Panc1 (cell line): ENCODE measurements around the gene SLC34A3. TPM values are rescaled to one million over a fixed set of nuclear protein-coding genes. Genes with fewer than 3 reads are reported as not detected.
A peak's percentile ranks its signal among the peaks of the same experiment; 100 is the strongest.

ENCODE experiments used
- ATAC-seq: fragments of 200-7000 bp; cut with Tn5 transposase; 2 replicates; pipeline ENCODE4 v1.9.1; 2020; ENCODE audit warnings: mild to moderate bottlenecking, moderate library complexity
- BruUV-seq: library from RNA; stranded (reverse); fragments of 400-500 nt; replicated peaks from 2 replicates; lab custom pipeline; 2021; lab: Mats Ljungman, UMichigan
- CTCF ChIA-PET: fragments of 300-600 bp; sonication (Branson Sonifier 250); formaldehyde crosslinking; loops from one replicate; lab custom pipeline; 2022; ENCODE audit warnings: antibody characterized with exemption; lab: Charles Lee
- POLR2A ChIA-PET: fragments of 300-600 bp; sonication (Branson Sonifier 250); formaldehyde crosslinking; loops from one replicate; lab custom pipeline; 2022; ENCODE audit warnings: antibody characterized with exemption; lab: Charles Lee
- DNase-seq: peaks from one replicate; pipeline ENCODE4 v3.0.0-alpha.2; 2010; ENCODE audit warnings: low read depth, low spot score
- H3K27ac ChIP-seq: 2 replicates; pipeline ENCODE4 v1.5.1; 2011; ENCODE audit warnings: mild to moderate bottlenecking, low read length, inconsistent platforms
- H3K27me3 ChIP-seq: fragments of 200-500 bp; sonication (Bioruptor generic); 2 replicates; pipeline ENCODE4 v1.6.0; 2014; ENCODE audit warnings: low read length, inconsistent platforms; ENCODE audit not compliant: control insufficient read depth, insufficient read depth
- H3K36me3 ChIP-seq: fragments of 200-500 bp; sonication (Bioruptor generic); 2 replicates; pipeline ENCODE4 v1.5.1; 2014; ENCODE audit warnings: inconsistent platforms, mild to moderate bottlenecking, low read length, moderate library complexity; ENCODE audit not compliant: control insufficient read depth, insufficient read depth
- H3K4me1 ChIP-seq: 2 replicates; pipeline ENCODE4 v1.5.1; 2011; ENCODE audit warnings: inconsistent platforms, mild to moderate bottlenecking, low read length, moderate library complexity; ENCODE audit not compliant: control insufficient read depth, insufficient read depth
- H3K4me3 ChIP-seq, 2 experiments: 2 replicates each; pipeline ENCODE4 v1.5.1; 2011 to 2012; ENCODE audit warnings: low read depth in 2 of 2, low read length in 2 of 2, mild to moderate bottlenecking in 2 of 2, inconsistent platforms in 1 of 2, moderate library complexity in 1 of 2
- H3K9me3 ChIP-seq: fragments of 200-500 bp; sonication (Bioruptor generic); 2 replicates; pipeline ENCODE4 v1.5.1; 2014; ENCODE audit warnings: low read depth, mild to moderate bottlenecking, inconsistent platforms, low read length, moderate library complexity; ENCODE audit not compliant: control insufficient read depth, insufficient read depth
- POLR2AphosphoS5 ChIP-seq: IDR thresholded peaks from 2 replicates; pipeline ENCODE4 v1.6.1; 2012; ENCODE audit warnings: mild to moderate bottlenecking, low read depth, low read length, moderate library complexity
- SIN3A ChIP-seq: IDR thresholded peaks from 2 replicates; pipeline ENCODE4 v1.6.1; 2012; ENCODE audit warnings: low read depth, mild to moderate bottlenecking, low read length, moderate library complexity, borderline replicate concordance; ENCODE audit not compliant: insufficient read depth
- TCF7L2 ChIP-seq: IDR thresholded peaks from 2 replicates; pipeline ENCODE4 v1.6.1; 2011; ENCODE audit warnings: mild to moderate bottlenecking, low read depth, low read length, inconsistent platforms
- in situ Hi-C: cut with HindIII; loops from 2 replicates; pipeline ENCODE4 v1.10.0; 2016; ENCODE audit warnings: low sequenced_read_pairs, low pct_unique_long_range_greater_than_20kb
- intact Hi-C: fragments of 100-400 bp; cut with micrococcal nuclease; formaldehyde crosslinking; loops from one replicate; pipeline ENCODE4 v1.10.0; 2022; ENCODE audit not compliant: unreplicated experiment
- total RNA-seq: library from RNA; stranded (reverse); gene quantifications from one replicate; pipeline ENCODE4 v1.2.1, GENCODE V29; 2021; ENCODE audit not compliant: unreplicated experiment
- TF ChIP-seq, protein P1 (sequence below): fragments of 450-650 bp; IDR thresholded peaks from 2 replicates; pipeline ENCODE4 v1.5.1; 2017; ENCODE audit warnings: mild to moderate bottlenecking
- TF ChIP-seq, protein P2 (sequence below), 2 experiments: IDR thresholded peaks; 2 replicates each; pipeline ENCODE4 v1.6.1; 2011 to 2012; ENCODE audit warnings: low read depth in 2 of 2, control low read depth in 1 of 2, low read length in 1 of 2, mild to moderate bottlenecking in 1 of 2, moderate library complexity in 1 of 2; ENCODE audit not compliant: insufficient read depth in 1 of 2

The SLC34A3 gene
- total RNA-seq, 1 experiment from 2014 or later, result not detected

DNA sequence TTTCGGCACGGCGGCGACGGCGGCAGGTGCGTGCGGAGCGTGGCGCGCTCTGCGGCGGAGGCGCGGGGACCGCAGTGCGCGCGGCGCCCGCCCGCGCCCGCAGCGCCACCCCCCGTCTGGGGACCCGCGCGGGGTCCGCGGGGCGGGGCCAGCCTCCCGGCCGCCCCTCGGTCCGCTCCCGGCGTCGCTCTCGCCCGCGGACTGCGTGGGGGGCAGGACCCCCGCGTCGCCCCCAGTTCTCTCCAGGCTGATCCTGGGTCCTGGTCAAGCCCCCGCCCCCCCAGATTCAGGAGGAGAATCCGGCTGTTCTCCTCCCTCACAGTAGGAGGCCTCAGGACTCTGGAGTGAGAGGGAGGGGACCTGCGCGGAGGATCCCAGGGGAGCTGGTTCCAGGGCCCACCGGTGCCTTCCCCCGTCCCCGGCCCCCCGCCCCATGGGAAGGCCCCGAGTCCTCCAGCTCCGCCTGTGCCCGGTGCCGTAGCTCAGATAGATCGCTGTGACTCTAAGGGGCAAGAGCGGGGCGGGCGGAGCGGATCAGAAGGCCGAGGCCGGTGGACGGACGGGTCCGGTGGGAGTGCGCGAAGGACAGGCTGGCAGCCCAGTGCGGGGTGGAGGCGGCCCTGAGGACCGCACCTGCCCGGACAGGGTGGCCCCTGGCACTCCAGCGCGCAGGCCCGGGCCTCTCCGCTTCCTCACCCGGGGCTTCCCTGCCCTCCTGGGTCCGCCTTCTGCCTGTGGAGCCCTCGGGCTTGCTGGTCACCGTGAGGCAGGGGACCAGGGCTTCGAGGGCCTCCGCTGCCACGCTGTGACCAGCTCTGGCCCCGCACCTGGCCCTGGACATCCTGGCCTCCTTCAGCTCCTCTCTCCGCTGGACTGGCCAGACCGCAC is 8.3 kb upstream of the SLC34A3 start, which contains the start of gene RNF208:
TSS of gene RNF208 (minus strand) at position 51 of the 888 bp plus-strand sequence. CDS start 1,028 bp downstream, outside the sequence.
- DNase-seq (no peak), ATAC-seq (peak; percentile 7)
- intact Hi-C loops (no loop called here), in situ Hi-C loops (no loop called here)
- Histone ChIP-seq H3K4me3 (peak within 1 kb of the TSS; percentile 50 to 67), H3K27ac (peak within 1 kb of the TSS; percentile 69; the same call in 1 of the 2 replicates), H3K36me3 (peaks cover 2% of the 10 kb centered on the region; the same call in 1 of the 2 replicates), H3K27me3 (no peaks in the 10 kb centered on the region), H3K4me1 (peaks cover 24% of the 10 kb centered on the region), H3K9me3 (no peaks in the 10 kb centered on the region)
- no TSS peak for BruUV-seq
- TF ChIP-seq, protein P1, sequence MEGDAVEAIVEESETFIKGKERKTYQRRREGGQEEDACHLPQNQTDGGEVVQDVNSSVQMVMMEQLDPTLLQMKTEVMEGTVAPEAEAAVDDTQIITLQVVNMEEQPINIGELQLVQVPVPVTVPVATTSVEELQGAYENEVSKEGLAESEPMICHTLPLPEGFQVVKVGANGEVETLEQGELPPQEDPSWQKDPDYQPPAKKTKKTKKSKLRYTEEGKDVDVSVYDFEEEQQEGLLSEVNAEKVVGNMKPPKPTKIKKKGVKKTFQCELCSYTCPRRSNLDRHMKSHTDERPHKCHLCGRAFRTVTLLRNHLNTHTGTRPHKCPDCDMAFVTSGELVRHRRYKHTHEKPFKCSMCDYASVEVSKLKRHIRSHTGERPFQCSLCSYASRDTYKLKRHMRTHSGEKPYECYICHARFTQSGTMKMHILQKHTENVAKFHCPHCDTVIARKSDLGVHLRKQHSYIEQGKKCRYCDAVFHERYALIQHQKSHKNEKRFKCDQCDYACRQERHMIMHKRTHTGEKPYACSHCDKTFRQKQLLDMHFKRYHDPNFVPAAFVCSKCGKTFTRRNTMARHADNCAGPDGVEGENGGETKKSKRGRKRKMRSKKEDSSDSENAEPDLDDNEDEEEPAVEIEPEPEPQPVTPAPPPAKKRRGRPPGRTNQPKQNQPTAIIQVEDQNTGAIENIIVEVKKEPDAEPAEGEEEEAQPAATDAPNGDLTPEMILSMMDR, result no peak
- TF ChIP-seq POLR2AphosphoS5 (no peak), SIN3A (no peak)
- TF ChIP-seq, protein P2, sequence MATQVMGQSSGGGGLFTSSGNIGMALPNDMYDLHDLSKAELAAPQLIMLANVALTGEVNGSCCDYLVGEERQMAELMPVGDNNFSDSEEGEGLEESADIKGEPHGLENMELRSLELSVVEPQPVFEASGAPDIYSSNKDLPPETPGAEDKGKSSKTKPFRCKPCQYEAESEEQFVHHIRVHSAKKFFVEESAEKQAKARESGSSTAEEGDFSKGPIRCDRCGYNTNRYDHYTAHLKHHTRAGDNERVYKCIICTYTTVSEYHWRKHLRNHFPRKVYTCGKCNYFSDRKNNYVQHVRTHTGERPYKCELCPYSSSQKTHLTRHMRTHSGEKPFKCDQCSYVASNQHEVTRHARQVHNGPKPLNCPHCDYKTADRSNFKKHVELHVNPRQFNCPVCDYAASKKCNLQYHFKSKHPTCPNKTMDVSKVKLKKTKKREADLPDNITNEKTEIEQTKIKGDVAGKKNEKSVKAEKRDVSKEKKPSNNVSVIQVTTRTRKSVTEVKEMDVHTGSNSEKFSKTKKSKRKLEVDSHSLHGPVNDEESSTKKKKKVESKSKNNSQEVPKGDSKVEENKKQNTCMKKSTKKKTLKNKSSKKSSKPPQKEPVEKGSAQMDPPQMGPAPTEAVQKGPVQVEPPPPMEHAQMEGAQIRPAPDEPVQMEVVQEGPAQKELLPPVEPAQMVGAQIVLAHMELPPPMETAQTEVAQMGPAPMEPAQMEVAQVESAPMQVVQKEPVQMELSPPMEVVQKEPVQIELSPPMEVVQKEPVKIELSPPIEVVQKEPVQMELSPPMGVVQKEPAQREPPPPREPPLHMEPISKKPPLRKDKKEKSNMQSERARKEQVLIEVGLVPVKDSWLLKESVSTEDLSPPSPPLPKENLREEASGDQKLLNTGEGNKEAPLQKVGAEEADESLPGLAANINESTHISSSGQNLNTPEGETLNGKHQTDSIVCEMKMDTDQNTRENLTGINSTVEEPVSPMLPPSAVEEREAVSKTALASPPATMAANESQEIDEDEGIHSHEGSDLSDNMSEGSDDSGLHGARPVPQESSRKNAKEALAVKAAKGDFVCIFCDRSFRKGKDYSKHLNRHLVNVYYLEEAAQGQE (IDR thresholded peaks at IDR 0.05; ENCODE audit: insufficient read depth in 1 of 2, low read depth in 2 of 2, low read length in 1 of 2), result no peak
- ChIA-PET POLR2A (no interaction called here), CTCF (no interaction called here)

DNA sequence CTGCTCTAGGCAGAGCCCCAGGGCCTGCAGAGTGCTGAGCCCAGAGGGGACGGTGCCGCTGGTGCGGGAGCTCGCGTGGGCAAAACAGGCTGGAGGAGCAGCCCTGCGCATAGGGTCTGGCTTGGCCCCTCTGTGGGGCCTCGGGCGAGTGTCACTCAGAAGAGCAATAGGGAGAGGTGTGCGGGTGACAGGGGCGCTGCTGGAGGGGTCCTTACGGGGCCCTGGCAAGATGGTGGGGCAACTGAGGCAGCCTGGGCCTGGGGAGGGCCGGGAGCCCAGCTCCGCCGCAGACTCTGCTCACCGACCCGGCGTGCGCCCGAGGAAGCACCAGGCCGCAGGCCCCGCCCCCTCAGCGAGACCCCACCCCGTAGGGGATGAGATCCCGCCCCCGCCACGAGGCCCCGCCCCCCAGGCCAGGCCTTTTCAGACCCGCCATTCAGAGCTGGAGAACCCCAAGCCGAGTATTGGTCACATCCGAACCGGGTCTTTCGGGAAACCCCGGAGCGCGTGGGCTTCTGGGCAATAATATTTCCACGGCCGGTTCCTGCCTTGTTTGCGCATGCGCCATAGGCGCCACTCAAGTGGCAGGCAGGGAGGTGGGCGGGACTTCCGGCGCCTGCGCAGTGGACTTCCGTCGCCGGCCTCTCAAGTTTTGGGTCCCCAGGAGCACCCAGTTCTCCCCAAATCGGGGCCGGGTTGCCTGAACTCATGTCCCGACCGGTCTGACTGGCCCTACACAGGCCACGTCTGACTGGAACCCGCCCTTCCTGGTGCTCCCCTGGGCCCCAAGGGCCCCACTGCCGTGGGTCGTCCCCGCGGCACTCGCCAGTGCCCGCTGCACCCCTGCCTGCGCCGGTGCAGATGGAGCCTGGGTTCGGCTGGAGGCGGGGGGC is 7.4 kb upstream of the SLC34A3 start:
- Histone ChIP-seq H3K4me1 (peaks cover 25% of the 10 kb centered on the region), H3K9me3 (no peaks in the 10 kb centered on the region), H3K27me3 (no peaks in the 10 kb centered on the region), H3K4me3 (peak overlapping the region; percentile 67 to 72), H3K27ac (peak overlapping the region; percentile 82), H3K36me3 (peaks cover 2% of the 10 kb centered on the region; the same call in 1 of the 2 replicates)
- ATAC-seq (peak; percentile 72), DNase-seq (peak; percentile 88)
- CTCF ChIA-PET, result interaction anchor here (0.6 to 0.7 kb wide), 2 partner anchors 11 to 13 kb away, joined by 3 to 10 read pairs; no protein-coding TSS in a partner anchor
- intact Hi-C loops (no loop called here), in situ Hi-C loops (no loop called here)
- no TSS peak for BruUV-seq
- POLR2A ChIA-PET, result interaction anchor here (0.6 kb wide), 2 partner anchors 17 to 193 kb away, joined by 5 to 8 read pairs; partner anchors contain the start of gene TUBB4B
- TF ChIP-seq TCF7L2, result no peak
- TF ChIP-seq POLR2AphosphoS5, result peak; percentile 63
